Measurements from ENCODE around the gene B3GAT2. TPM values are rescaled to one million over a fixed set of nuclear protein-coding genes. Genes with fewer than 3 reads are reported as not detected.

The B3GAT2 gene
- polyA plus RNA-seq, 1 experiment: 0.01 TPM

DNA sequence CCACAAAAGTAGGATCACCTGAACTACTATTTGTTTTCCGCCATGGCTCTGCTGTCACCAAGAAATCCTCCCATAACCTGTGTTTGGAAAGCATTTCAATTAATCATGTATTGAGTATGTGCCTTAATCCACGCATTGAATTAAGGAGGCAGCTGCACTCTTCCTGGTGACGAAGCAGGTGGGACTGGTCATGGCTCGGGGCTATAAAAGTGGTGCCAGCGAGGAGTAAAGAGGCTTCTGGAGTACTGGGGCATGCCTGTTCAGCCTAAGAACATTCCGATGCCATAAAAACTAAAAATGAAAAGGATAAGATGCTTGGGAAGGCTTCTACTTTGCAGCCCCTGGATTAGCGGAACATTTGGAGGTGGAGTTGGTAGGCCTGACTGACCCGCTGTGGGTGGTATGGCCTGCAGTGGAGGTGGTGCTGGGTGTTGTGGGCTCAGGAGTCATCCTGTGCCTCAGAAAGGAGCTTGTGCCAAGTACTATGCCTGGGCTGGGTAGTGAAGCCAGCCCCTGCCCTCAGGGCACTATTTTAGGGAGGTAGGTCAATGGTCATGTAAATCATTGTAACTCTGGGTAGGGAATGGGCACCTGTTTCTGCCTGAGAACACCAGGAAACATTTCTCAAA lies 110.5 kb downstream of the B3GAT2 start:
- POLR2A ChIA-PET: no interaction called here
- DNase-seq (ENCODE audit: low read depth): no peak
- no peak overlapping the region for H3K4me3 ChIP-seq (ENCODE audit: low read depth, low read length)
- TF ChIP-seq, protein P1, sequence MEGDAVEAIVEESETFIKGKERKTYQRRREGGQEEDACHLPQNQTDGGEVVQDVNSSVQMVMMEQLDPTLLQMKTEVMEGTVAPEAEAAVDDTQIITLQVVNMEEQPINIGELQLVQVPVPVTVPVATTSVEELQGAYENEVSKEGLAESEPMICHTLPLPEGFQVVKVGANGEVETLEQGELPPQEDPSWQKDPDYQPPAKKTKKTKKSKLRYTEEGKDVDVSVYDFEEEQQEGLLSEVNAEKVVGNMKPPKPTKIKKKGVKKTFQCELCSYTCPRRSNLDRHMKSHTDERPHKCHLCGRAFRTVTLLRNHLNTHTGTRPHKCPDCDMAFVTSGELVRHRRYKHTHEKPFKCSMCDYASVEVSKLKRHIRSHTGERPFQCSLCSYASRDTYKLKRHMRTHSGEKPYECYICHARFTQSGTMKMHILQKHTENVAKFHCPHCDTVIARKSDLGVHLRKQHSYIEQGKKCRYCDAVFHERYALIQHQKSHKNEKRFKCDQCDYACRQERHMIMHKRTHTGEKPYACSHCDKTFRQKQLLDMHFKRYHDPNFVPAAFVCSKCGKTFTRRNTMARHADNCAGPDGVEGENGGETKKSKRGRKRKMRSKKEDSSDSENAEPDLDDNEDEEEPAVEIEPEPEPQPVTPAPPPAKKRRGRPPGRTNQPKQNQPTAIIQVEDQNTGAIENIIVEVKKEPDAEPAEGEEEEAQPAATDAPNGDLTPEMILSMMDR (IDR thresholded peaks at IDR 0.05; ENCODE audit: insufficient read depth, low read depth, low read length): no peak
- no peaks in the 10 kb centered on the region for H3K36me3 ChIP-seq (ENCODE audit: control insufficient read depth, insufficient read depth, low read length)
- CTCF ChIA-PET: no interaction called here
- H3K27me3 ChIP-seq (ENCODE audit: control insufficient read depth, insufficient read depth, low read length): no peaks in the 10 kb centered on the region

DNA sequence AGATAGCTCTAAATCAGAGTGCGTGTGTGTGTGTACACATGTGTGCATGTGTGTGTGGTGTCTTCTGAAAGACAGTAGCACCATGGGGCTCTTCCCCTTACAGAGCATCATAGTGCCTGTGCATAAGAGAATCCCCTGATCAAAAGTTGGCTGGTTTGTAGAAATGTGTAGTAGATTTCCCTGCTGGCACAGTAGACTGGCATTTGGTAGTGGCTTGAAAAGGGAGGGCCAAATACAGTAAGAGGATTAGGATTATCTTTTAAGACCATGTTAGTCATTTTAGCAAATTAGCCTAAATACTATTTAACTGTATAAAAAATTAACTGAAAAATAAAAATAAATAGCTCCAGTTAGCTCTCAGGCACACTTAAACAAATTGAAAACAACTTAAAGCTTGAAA lies 112.6 kb downstream of the B3GAT2 start:
- no peaks in the 10 kb centered on the region; the same call in 1 of the 2 replicates for H3K36me3 ChIP-seq (ENCODE audit: control insufficient read depth, insufficient read depth, low read length)
- no peak overlapping the region for H3K4me3 ChIP-seq (ENCODE audit: low read depth, low read length)
- ChIA-PET POLR2A (no interaction called here), CTCF (no interaction called here)
- TF ChIP-seq, protein P1 (IDR thresholded peaks at IDR 0.05; ENCODE audit: insufficient read depth, low read depth, low read length): no peak
- H3K27me3 ChIP-seq (ENCODE audit: control insufficient read depth, insufficient read depth, low read length): no peaks in the 10 kb centered on the region
- DNase-seq (ENCODE audit: low read depth): no peak

GRCh38 chr6:70843328-70843918 lies 113.4 kb downstream of the B3GAT2 start:
- CTCF ChIA-PET: interaction anchor here (1.3 kb wide), 1 partner anchor 156 kb away, joined by 3 read pairs; no protein-coding TSS in a partner anchor
- no peaks in the 10 kb centered on the region for H3K27me3 ChIP-seq (ENCODE audit: control insufficient read depth, insufficient read depth, low read length)
- DNase-seq (ENCODE audit: low read depth): no peak
- no peaks in the 10 kb centered on the region; the same call in 1 of the 2 replicates for H3K36me3 ChIP-seq (ENCODE audit: control insufficient read depth, insufficient read depth, low read length)
- POLR2A ChIA-PET: no interaction called here
- TF ChIP-seq, protein P1 (IDR thresholded peaks at IDR 0.05; ENCODE audit: insufficient read depth, low read depth, low read length): no peak
- no peak overlapping the region for H3K4me3 ChIP-seq (ENCODE audit: low read depth, low read length)

- ChIA-PET POLR2A (no interaction called here), CTCF (interaction anchor here (1.3 kb wide), 1 partner anchor 155 kb away, joined by 3 read pairs; no protein-coding TSS in a partner anchor)
- Histone ChIP-seq H3K4me3 (ENCODE audit: low read depth, low read length) (no peak overlapping the region), H3K27me3 (ENCODE audit: control insufficient read depth, insufficient read depth, low read length) (no peaks in the 10 kb centered on the region), H3K36me3 (ENCODE audit: control insufficient read depth, insufficient read depth, low read length) (no peaks in the 10 kb centered on the region; the same call in 1 of the 2 replicates)
- TF ChIP-seq, protein P1 (IDR thresholded peaks at IDR 0.05; ENCODE audit: insufficient read depth, low read depth, low read length): no peak
- no peak for DNase-seq (ENCODE audit: low read depth)
Observed at GRCh38 chr6:70842541-70842940, 114.3 kb downstream of the B3GAT2 start.

GRCh38 chr6:70841112-70841511 lies 115.7 kb downstream of the B3GAT2 start:
- CTCF ChIA-PET: no interaction called here
- Histone ChIP-seq H3K4me3 (ENCODE audit: low read depth, low read length) (no peak overlapping the region), H3K36me3 (ENCODE audit: control insufficient read depth, insufficient read depth, low read length) (no peaks in the 10 kb centered on the region; the same call in 1 of the 2 replicates), H3K27me3 (ENCODE audit: control insufficient read depth, insufficient read depth, low read length) (no peaks in the 10 kb centered on the region)
- TF ChIP-seq, protein P1 (IDR thresholded peaks at IDR 0.05; ENCODE audit: insufficient read depth, low read depth, low read length): no peak
- DNase-seq (ENCODE audit: low read depth): no peak
- POLR2A ChIA-PET: no interaction called here
